Activated CD4-positive, alpha-beta T cell treated with anti-CD3 and anti-CD28 coated beads for 36 hours (primary cell): Measurements from ENCODE around the gene BCL2L13. TPM values are rescaled to one million over a fixed set of nuclear protein-coding genes. Genes with fewer than 3 reads are reported as not detected.

Experiments used
- ATAC-seq: fragments of 200-7000 bp; cut with Tn5 transposase; one replicate; pipeline ENCODE4 v1.10.0; 2021; ENCODE audit warnings: mild to moderate bottlenecking, moderate library complexity
- CTCF ChIA-PET: fragments of 350-600 bp; sonication (Branson Sonifier 250); formaldehyde crosslinking; loops from one replicate; lab custom pipeline; 2021; ENCODE audit warnings: antibody characterized with exemption; lab: Charles Lee
- POLR2A ChIA-PET: fragments of 350-600 bp; sonication (Branson Sonifier 250); formaldehyde crosslinking; loops from one replicate; lab custom pipeline; 2021; ENCODE audit warnings: antibody characterized with exemption, inconsistent platforms; lab: Charles Lee
- DNase-seq: peaks from one replicate; pipeline ENCODE4 v3.0.0-alpha.2; 2020
- H3K27ac Mint-ChIP-seq: one replicate; pipeline ENCODE4 v1.8.0; 2021; ENCODE audit warnings: mixed read lengths
- H3K27me3 Mint-ChIP-seq: one replicate; pipeline ENCODE4 v1.8.0; 2021; ENCODE audit warnings: mixed read lengths
- H3K36me3 Mint-ChIP-seq: one replicate; pipeline ENCODE4 v1.8.0; 2021; ENCODE audit warnings: low read depth, mixed read lengths
- H3K4me1 Mint-ChIP-seq: one replicate; pipeline ENCODE4 v1.8.0; 2021; ENCODE audit warnings: mixed read lengths
- H3K4me3 Mint-ChIP-seq: one replicate; pipeline ENCODE4 v1.8.0; 2021; ENCODE audit warnings: mild to moderate bottlenecking, moderate library complexity, mixed read lengths
- H3K9me3 Mint-ChIP-seq: one replicate; pipeline ENCODE4 v1.8.0; 2021; ENCODE audit warnings: low read depth, mixed read lengths
- intact Hi-C, 2 experiments: fragments of 100-400 bp; cut with DNase I in 1 of 2; cut with micrococcal nuclease in 1 of 2; formaldehyde crosslinking; loops; one replicate each; pipeline versions ENCODE4 v1.14.2 to v1.15.1; 2022 to 2024; cut with DNase I, micrococcal nuclease
- total RNA-seq, 2 experiments: library from RNA; stranded (reverse); gene quantifications; one replicate each; pipeline ENCODE4 v1.2.3, GENCODE V29; 2021

Gene BCL2L13
- total RNA-seq, 2 experiments from 2014 or later, result 34.1 to 34.5 TPM

DNA sequence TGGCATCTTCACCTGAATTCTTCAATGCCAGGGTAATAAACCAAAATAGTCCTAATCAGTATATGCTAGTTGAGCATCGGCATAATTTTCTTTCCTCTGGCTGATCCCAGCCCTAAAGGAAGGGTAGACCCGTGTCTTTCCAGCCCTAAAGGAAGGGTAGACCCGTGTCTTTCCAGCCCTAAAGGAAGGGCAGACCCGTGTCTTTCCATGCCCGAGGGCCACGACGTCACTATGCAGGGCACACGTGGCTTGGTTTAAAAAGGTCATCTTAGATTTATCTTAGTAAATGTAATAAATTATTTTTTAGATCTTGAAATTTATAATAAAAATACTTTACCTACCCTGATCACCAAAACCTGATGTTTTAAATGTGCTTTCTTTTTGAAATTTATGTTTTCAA is 90.2 kb downstream of the BCL2L13 start:
- ATAC-seq, result no peak
- ChIA-PET POLR2A (no interaction called here), CTCF (interaction anchor here (0.6 to 2.4 kb wide), 3 partner anchors 13 to 289 kb away, joined by 3 to 5 read pairs (median 3); no protein-coding TSS in a partner anchor)

DNA sequence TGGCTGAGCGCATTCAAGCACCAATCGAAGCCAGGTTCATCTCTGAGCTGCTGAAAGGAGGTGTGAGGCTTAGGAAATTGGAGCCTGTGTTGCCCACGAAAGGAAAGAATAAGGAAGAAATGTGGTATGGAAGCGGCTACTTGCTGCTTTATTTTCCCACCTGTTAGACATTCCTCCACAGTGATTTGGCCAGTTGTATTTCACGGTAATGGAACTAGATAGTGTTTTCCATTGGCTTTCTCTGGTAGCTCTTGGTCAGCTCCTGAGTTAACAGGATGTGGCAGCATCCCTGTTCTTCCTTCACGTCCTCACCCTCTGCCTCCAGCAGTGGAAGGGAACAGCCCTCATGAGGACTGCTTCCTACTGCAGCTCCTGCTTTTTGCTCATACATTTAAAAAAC is 91.0 kb downstream of the BCL2L13 start:
- Mint-ChIP-seq H3K27me3 (no peaks in the 10 kb centered on the region), H3K27ac (no peak overlapping the region), H3K9me3 (no peaks in the 10 kb centered on the region), H3K36me3 (peaks cover 17% of the 10 kb centered on the region), H3K4me1 (peaks cover 22% of the 10 kb centered on the region), H3K4me3 (no peak overlapping the region)
- ChIA-PET CTCF (interaction anchor here (0.6 to 2.4 kb wide), 3 partner anchors 13 to 289 kb away, joined by 3 to 5 read pairs (median 3); no protein-coding TSS in a partner anchor), POLR2A (no interaction called here)
- intact Hi-C loops, result no loop called here
- no peak for ATAC-seq
- no peak for DNase-seq

More for the DNA sequence above, 90.2 kb downstream of the BCL2L13 start:
- Mint-ChIP-seq H3K27me3 (no peaks in the 10 kb centered on the region), H3K9me3 (no peaks in the 10 kb centered on the region), H3K4me3 (no peak overlapping the region), H3K36me3 (peaks cover 14% of the 10 kb centered on the region), H3K4me1 (peaks cover 14% of the 10 kb centered on the region), H3K27ac (no peak overlapping the region)
- intact Hi-C loops, result no loop called here
- no peak for DNase-seq

DNA sequence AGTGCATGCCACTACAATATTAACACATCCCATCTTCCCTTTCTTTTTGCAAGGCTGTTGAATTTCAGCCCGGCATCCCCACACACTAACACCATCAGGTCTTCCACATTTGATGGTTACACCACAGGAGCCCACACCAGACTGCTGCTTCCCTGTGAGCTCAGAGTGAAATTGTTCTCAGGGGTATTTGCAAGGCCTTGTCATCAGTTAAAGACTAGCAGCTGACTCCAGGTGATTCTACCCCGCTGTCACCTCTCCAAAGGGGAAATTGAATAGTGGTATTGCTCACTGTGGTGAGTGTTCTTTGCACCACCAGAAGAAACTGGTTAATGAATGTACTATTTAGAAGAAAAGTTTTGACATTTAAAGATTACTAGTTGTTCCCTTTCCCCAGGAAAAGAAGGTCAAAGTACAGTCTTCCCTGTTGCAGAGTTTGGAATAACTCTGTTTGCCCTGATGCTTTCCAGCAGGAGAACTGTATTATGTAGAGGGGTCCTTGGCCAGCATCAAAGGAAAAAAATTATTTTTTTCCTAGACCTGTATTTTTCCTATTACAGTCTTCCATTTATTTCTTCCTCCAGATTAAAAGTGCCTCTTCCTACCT is 93.8 kb downstream of the BCL2L13 start:
- DNase-seq, result no peak
- POLR2A ChIA-PET, result no interaction called here
- no peak for ATAC-seq
- H3K27ac Mint-ChIP-seq, result peak overlapping the region; percentile 23
- no peaks in the 10 kb centered on the region for H3K27me3 Mint-ChIP-seq
- intact Hi-C loops, result loop anchor here in 1 of 2 experiments (5.0 kb wide), 1 partner anchor 35 kb away; no protein-coding TSS in a partner anchor
- H3K36me3 Mint-ChIP-seq, result peaks cover 17% of the 10 kb centered on the region
- H3K9me3 Mint-ChIP-seq, result no peaks in the 10 kb centered on the region
- CTCF ChIA-PET, result no interaction called here
- H3K4me1 Mint-ChIP-seq, result peaks cover 15% of the 10 kb centered on the region
- no peak overlapping the region for H3K4me3 Mint-ChIP-seq

DNA sequence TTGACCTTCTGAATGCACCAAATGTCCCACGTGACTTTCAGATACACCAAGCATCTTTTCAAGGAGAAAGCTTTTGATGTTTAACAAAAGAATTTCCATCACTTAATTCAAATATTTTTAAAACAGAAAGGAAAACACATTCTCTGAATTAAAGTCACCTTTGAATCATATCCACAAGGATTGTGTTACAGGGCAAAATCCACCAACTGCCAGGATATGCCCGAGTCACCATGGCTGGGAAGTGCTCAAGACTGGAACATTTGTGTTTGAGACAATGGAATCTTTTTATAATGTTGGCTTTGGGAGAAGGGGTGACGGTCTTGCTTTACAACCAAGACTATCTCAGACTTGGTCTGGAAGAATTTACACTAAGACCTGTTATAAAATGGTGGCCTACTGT is 94.9 kb downstream of the BCL2L13 start:
- CTCF ChIA-PET, result interaction anchor here (1.7 kb wide), 1 partner anchor 9 kb away, joined by 6 read pairs; no protein-coding TSS in a partner anchor
- POLR2A ChIA-PET, result no interaction called here

DNA sequence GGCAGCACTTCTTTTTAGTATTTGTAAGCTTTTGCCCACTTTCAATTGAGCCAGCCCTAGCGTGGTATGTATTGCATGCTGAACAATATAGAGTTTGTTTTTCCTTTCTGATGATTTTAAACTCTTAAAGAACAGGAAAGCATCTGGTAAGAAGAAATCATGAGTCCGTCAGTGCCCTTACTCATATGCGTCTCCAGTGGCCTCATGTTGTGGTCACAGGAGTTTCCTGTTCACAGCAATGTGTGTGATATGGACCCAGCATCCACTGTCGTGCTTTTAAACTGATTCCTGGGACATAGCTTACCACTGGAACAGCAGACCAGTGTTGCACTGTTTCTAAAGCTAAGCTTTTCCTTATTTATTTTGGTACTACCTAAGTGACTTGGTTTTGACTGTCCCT is 95.6 kb downstream of the BCL2L13 start:
- Mint-ChIP-seq H3K27me3 (no peaks in the 10 kb centered on the region), H3K4me1 (peaks cover 15% of the 10 kb centered on the region), H3K4me3 (no peak overlapping the region), H3K27ac (peak overlapping the region; percentile 86), H3K36me3 (peaks cover 17% of the 10 kb centered on the region), H3K9me3 (no peaks in the 10 kb centered on the region)
- CTCF ChIA-PET, result interaction anchor here (1.7 kb wide), 1 partner anchor 8 kb away, joined by 6 read pairs; no protein-coding TSS in a partner anchor
- DNase-seq (peak; percentile 60), ATAC-seq (peak; percentile 95)
- POLR2A ChIA-PET, result interaction anchor here (0.6 kb wide), 1 partner anchor 39 kb away, joined by 3 read pairs; no protein-coding TSS in a partner anchor
- intact Hi-C loops, result loop anchor here in 1 of 2 experiments (5.0 kb wide), 1 partner anchor 33 kb away; no protein-coding TSS in a partner anchor

More for the DNA sequence above, 94.9 kb downstream of the BCL2L13 start:
- intact Hi-C loops, result loop anchor here in 1 of 2 experiments (5.0 kb wide), 1 partner anchor 34 kb away; no protein-coding TSS in a partner anchor
- peak overlapping the region; percentile 86 for H3K27ac Mint-ChIP-seq
- H3K27me3 Mint-ChIP-seq, result no peaks in the 10 kb centered on the region
- peaks cover 17% of the 10 kb centered on the region for H3K36me3 Mint-ChIP-seq
- peaks cover 15% of the 10 kb centered on the region for H3K4me1 Mint-ChIP-seq
- H3K4me3 Mint-ChIP-seq, result no peak overlapping the region
- no peaks in the 10 kb centered on the region for H3K9me3 Mint-ChIP-seq
- DNase-seq (no peak), ATAC-seq (no peak)

DNA sequence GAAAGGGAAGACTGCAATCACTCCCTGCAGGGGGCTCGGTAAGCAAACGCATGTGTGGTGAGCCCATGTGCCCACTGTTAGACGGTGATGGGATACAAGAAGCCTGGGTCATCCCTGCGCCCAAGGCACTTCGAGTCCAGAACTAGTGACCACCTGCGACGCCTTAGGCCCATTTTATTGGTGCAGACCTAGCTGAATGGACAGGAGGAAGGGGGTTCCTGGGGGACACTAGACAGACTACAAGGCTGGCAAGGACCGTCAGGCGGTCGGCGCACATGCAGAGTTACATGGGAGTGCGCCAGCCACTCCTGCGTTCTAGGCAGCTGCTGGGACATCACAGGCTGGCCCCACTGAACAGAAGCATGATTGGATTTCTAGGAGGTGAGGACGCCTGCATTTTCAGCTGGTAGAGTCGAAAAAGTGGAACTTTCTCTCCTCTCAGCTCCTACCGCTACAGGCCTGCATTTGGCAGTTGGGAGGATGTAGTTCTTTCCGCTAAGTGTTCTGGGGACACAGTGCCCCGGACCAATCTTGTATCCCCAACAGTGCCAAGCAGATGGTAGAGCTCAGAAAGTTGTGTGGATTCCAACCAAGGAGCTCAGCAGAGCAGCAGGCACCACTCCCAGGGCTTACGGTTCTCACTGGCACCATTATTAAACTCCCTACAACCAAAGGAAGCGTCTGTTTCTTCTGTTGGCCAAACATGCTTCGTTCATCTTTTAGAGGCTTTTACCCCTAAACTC is 100.0 kb downstream of the BCL2L13 start:
- no peak overlapping the region for H3K27ac Mint-ChIP-seq
- ChIA-PET POLR2A (no interaction called here), CTCF (interaction anchor here (0.6 to 1.4 kb wide), 4 partner anchors 33 to 122 kb away, joined by 3 to 6 read pairs (median 4); no protein-coding TSS in a partner anchor)
- no peaks in the 10 kb centered on the region for H3K9me3 Mint-ChIP-seq
- peaks cover 17% of the 10 kb centered on the region for H3K4me1 Mint-ChIP-seq
- H3K27me3 Mint-ChIP-seq, result no peaks in the 10 kb centered on the region
- no peak overlapping the region for H3K4me3 Mint-ChIP-seq
- no peak for DNase-seq
- intact Hi-C loops, result no loop called here
- no peak for ATAC-seq
- H3K36me3 Mint-ChIP-seq, result peaks cover 8% of the 10 kb centered on the region

DNA sequence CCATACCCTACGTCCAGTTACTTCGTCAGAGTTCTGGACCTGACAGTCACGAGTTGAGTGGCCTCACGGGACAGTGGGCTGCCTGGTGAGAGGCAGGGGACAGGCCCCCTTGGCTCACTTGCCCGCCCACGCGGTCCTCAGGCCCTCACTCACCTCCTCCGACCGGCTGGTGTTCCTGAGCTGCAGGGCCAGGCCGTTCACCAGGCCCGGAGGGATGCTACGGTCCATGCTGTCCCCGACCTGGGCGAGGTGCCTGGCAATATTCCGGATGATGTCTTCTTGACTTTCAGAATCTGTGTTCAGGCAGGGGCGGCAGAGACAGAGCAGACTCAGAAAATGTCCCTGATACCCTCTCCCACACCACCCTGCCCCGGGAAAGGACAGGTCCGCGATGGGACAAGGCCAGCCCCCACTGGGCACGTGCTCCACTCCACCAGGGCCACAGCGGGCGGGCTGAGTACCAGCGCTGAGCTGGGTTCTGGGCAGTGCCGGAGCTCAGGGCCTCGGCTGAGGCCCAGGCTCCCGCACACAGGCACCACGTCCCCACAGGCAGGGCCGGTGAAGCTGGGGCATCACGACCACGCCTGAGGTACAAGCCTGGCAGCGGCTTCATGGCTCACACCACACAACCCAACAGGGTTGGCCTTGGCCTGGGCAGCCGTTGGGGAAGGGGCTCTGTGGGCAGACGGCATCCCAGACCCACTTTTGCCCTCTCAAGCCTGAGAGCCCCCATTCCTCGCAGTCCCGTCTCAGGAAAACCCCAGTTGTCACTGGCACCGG is 100.8 kb downstream of the BCL2L13 start:
- POLR2A ChIA-PET, result no interaction called here
- no peak overlapping the region for H3K27ac Mint-ChIP-seq
- intact Hi-C loops, result no loop called here
- CTCF ChIA-PET, result interaction anchor here (0.6 to 1.4 kb wide), 3 partner anchors 34 to 90 kb away, joined by 3 to 6 read pairs (median 3); no protein-coding TSS in a partner anchor
- ATAC-seq (no peak), DNase-seq (no peak)
- H3K27me3 Mint-ChIP-seq, result no peaks in the 10 kb centered on the region
- no peak overlapping the region for H3K4me3 Mint-ChIP-seq
- peaks cover 9% of the 10 kb centered on the region for H3K4me1 Mint-ChIP-seq
- no peaks in the 10 kb centered on the region for H3K9me3 Mint-ChIP-seq
- H3K36me3 Mint-ChIP-seq, result peaks cover 4% of the 10 kb centered on the region

DNA sequence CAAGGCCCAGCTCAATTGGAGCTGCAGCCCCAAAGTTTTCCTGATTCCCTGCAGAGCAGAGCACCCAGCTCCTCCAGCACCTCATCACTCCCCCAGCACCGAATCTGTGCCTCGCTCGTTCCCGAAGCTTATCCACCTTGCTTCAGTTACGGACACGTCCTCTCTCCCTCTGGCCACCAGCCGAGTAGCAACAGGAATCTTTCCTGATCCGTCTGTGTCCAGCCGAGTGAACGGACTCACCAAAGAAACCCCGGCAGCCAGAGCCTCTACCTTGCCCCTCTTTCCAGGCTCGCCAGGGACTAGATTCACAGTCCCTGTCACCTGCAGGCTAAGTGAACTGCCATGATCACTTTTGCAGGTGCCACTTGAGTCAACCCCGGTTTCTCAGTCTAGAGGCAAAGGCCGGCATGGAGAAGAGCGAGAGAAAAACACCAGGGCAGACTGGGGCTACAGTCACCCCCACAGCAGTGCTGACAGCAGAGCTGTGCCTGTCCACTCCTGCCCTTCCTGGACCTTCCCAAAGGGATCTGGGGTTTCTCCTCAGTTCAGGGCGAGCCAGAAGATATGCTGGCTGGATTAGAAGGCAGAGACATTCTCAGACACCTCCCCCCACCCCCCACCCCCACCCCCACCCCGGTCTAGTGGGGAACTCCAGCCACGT is 103.4 kb downstream of the BCL2L13 start:
- ChIA-PET POLR2A (interaction anchor here (0.6 to 1.0 kb wide), 2 partner anchors 43 to 159 kb away, joined by 3 read pairs; no protein-coding TSS in a partner anchor), CTCF (interaction anchor here (0.8 to 4.9 kb wide), 18 partner anchors 8 to 359 kb away, joined by 3 to 69 read pairs (median 6); partner anchors contain the start of gene PEX26)
- intact Hi-C loops, result loop anchor here (1.0 to 10.0 kb wide), 5 partner anchors 43 to 335 kb away; partner anchors contain the start of gene PEX26 (in 1 of the 2)
- ATAC-seq (no peak), DNase-seq (no peak)
- Mint-ChIP-seq H3K4me3 (no peak overlapping the region), H3K27ac (no peak overlapping the region), H3K4me1 (peaks cover 4% of the 10 kb centered on the region), H3K36me3 (no peaks in the 10 kb centered on the region), H3K27me3 (no peaks in the 10 kb centered on the region), H3K9me3 (no peaks in the 10 kb centered on the region)

DNA sequence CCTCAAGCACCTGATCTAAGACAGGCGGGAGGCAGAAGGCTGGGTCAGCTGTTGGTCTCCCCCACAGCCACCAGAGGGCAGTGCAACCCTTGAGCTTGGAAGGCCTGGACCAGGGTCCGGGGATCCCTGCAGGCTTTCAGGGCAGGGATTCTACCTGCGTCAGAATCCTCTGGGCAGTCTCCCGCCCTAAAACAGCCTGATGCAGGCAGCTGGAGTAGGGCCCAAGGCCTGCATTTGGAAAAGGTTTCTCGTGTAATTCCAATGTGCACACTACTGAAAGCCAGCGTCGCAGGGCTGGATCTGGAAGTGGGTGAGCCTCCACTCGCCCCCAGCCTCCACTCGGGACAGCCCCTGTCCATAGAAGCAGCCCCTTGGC is 104.0 kb downstream of the BCL2L13 start:
- no peak overlapping the region for H3K27ac Mint-ChIP-seq

More for the DNA sequence above, 104.0 kb downstream of the BCL2L13 start:
- ChIA-PET POLR2A (interaction anchor here (0.6 to 1.0 kb wide), 2 partner anchors 43 to 158 kb away, joined by 3 read pairs; no protein-coding TSS in a partner anchor), CTCF (interaction anchor here (0.5 to 4.9 kb wide), 19 partner anchors 8 to 429 kb away, joined by 3 to 69 read pairs (median 5); partner anchors contain the start of gene PEX26)
- no peak overlapping the region for H3K4me3 Mint-ChIP-seq
- DNase-seq (peak; percentile 85), ATAC-seq (peak; percentile 93)
- H3K4me1 Mint-ChIP-seq, result peaks cover 4% of the 10 kb centered on the region
- no peaks in the 10 kb centered on the region for H3K9me3 Mint-ChIP-seq
- no peaks in the 10 kb centered on the region for H3K27me3 Mint-ChIP-seq
- no peaks in the 10 kb centered on the region for H3K36me3 Mint-ChIP-seq
- intact Hi-C loops, result loop anchor here (1.0 to 10.0 kb wide), 5 partner anchors 43 to 334 kb away; partner anchors contain the start of gene PEX26 (in 1 of the 2)
